Chondrocyte (in vitro differentiated cells): ENCODE measurements around the gene SLC7A14. TPM values are rescaled to one million over a fixed set of nuclear protein-coding genes. Genes with fewer than 3 reads are reported as not detected.

Source experiments
- DNase-seq: peaks from one replicate; pipeline ENCODE4 v3.0.0; 2021; ENCODE audit warnings: mixed read lengths, low spot score
- H3K27ac Mint-ChIP-seq: one replicate; pipeline ENCODE4 v1.8.0; 2021; ENCODE audit warnings: mild to moderate bottlenecking, moderate library complexity, mixed read lengths; ENCODE audit not compliant: unreplicated experiment
- H3K27me3 Mint-ChIP-seq: 2 replicates; pipeline ENCODE4 v1.8.0; 2021; ENCODE audit warnings: low read depth, mixed read lengths
- H3K36me3 Mint-ChIP-seq: 2 replicates; pipeline ENCODE4 v1.8.0; 2021; ENCODE audit warnings: low read depth, mixed read lengths
- H3K4me1 Mint-ChIP-seq: 2 replicates; pipeline ENCODE4 v1.8.0; 2021; ENCODE audit warnings: low read depth, mild to moderate bottlenecking, mixed read lengths
- H3K4me3 Mint-ChIP-seq: one replicate; pipeline ENCODE4 v1.8.0; 2021; ENCODE audit warnings: mild to moderate bottlenecking, moderate library complexity, mixed read lengths; ENCODE audit not compliant: unreplicated experiment
- H3K9me3 Mint-ChIP-seq: 2 replicates; pipeline ENCODE4 v1.8.0; 2021; ENCODE audit warnings: low read depth, mixed read lengths
- total RNA-seq: library from RNA; stranded (reverse); gene quantifications from 3 replicates; pipeline ENCODE4 v1.2.1, GENCODE V29; 2021
- TF ChIP-seq, protein P1 (sequence below): fragments of 200-600 bp; sonication (generic); IDR thresholded peaks from 2 replicates; pipeline ENCODE4 v1.5.0; 2021; ENCODE audit warnings: antibody characterized with exemption, mild to moderate bottlenecking, moderate library complexity

Gene SLC7A14
- total RNA-seq, 1 donor from 2014 or later, result 0.02 TPM

DNA sequence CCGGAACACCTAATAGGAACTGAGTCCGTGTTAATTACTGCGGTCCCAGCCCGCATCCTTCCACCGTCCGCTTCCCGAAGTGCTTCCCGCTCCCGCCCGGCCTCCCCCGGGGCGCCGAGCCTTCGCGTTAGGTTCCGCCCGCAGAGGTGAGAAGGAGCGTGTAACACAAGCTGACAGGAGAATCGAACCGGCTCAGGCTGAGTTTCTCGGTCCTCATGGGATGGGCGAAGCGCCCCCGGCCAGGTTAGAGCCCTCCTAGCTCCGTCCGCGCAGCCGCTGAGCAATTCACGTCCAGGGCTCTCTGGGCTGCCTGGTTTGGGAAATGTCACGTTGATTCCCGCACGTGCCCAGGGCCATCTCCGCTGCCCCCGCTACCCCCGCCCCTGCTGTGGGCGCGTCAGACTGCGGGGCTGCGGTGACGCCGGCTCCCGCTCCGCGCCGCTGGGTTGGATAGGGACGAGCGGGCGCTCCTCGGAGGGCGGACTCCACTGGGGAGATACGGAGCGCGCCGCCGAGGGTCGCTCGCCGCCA, 166.3 kb downstream of the SLC7A14 start:
- Mint-ChIP-seq H3K4me3 (peak overlapping the region; percentile 9), H3K27me3 (no peaks in the 10 kb centered on the region), H3K9me3 (no peaks in the 10 kb centered on the region), H3K27ac (no peak overlapping the region), H3K4me1 (peaks cover 4% of the 10 kb centered on the region), H3K36me3 (peaks cover 18% of the 10 kb centered on the region)
- DNase-seq, result no peak
- TF ChIP-seq, protein P1, sequence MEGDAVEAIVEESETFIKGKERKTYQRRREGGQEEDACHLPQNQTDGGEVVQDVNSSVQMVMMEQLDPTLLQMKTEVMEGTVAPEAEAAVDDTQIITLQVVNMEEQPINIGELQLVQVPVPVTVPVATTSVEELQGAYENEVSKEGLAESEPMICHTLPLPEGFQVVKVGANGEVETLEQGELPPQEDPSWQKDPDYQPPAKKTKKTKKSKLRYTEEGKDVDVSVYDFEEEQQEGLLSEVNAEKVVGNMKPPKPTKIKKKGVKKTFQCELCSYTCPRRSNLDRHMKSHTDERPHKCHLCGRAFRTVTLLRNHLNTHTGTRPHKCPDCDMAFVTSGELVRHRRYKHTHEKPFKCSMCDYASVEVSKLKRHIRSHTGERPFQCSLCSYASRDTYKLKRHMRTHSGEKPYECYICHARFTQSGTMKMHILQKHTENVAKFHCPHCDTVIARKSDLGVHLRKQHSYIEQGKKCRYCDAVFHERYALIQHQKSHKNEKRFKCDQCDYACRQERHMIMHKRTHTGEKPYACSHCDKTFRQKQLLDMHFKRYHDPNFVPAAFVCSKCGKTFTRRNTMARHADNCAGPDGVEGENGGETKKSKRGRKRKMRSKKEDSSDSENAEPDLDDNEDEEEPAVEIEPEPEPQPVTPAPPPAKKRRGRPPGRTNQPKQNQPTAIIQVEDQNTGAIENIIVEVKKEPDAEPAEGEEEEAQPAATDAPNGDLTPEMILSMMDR, result no peak

DNA sequence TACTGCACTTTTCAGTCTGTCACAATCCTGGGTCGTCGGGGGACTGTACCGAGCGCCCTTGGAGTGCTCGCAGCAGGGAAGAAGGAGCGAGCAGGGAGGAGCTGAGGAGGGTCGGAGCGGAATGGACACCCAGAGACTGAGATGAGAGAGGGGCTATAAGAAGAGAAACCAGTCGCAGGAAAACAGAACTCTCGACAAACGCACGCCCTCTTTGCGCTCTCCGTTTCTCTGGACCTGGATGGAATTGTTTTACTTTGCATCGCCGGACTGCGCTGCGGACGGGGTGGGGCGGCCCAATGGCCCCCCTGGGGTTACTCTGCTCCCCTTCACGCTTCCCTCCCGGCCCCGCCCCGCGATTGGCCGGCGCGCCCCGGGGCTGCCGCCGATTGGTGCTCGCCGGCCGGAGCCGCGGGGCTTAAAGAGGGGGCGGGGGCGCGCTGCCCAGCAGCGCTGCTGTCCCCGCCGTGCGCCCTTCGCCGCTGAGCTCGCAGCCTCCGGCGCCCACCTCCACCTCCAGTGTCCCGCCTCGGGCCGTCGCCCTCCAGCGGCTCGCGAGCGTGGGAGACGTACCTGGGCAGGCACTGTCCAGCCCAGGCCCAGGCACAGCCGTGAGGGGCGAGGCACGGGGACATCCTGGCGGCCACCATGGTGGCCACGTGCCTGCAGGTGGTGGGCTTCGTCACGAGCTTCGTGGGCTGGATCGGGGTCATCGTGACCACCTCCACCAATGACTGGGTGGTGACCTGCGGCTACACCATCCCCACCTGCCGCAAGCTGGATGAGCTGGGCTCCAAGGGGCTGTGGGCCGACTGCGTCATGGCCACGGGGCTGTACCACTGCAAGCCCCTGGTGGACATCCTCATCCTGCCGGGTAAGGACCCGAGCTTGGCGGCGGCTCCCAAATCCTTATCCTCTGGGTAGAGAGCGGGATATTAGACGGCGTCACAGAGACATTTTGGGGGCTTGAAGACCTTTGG, 167.2 kb downstream of the SLC7A14 start, which contains the start of gene CLDN11:
CLDN11 (plus strand) TSS at position 447 of the 977 bp plus-strand sequence; CDS start at position 646, 199 bp downstream.
- Mint-ChIP-seq H3K36me3 (peaks cover 13% of the 10 kb centered on the region), H3K9me3 (no peaks in the 10 kb centered on the region), H3K27ac (no peak within 1 kb of the TSS), H3K27me3 (no peaks in the 10 kb centered on the region), H3K4me3 (peak within 1 kb of the TSS; percentile 66), H3K4me1 (peaks cover 12% of the 10 kb centered on the region)
- DNase-seq, result no peak
- TF ChIP-seq, protein P1, result no peak

DNA sequence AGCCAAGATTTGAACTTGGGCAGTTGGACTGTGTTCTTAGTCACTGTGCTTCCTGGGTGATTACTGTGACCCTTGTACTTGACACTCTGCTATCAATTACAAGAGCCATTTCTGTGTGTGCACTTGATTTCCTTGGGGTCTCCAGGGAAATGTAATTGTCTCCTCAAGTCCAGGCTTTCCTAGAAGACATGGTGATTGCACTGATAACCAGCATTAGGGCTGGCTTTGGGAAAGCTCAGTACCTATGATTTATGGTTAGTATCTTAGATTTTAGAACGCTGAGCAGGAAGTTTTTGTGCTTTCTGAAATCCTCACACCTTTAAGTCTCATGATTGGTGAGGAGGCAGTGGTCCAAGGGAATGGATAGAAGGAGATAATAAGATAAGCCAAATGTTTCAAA, 168.8 kb downstream of the SLC7A14 start:
- Mint-ChIP-seq H3K4me3 (no peak overlapping the region), H3K36me3 (peaks cover 9% of the 10 kb centered on the region), H3K9me3 (no peaks in the 10 kb centered on the region), H3K27ac (no peak overlapping the region), H3K4me1 (peaks cover 12% of the 10 kb centered on the region), H3K27me3 (no peaks in the 10 kb centered on the region)
- DNase-seq, result no peak
- TF ChIP-seq, protein P1, result no peak

DNA sequence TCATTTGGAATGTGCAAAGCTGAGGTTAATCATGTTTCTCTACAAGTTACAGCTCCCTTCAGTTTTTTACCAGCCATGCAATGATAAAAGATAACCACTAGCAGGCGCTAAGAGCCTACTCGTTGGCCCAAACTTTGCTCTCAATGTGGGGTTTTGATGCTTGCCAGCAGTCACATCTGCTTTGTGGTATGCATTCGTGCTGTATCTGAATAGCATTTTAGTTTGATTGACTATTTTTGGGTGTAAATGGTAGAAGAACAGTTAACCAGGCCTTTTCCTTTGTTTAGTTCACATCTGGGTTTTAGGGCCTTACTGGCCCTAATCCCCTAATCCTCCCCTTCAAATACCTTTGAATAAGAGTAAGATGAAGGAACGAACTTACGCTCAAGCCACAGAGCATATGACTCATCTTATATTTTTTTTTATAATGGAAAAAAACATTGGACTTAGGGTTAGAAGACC, 171.6 kb downstream of the SLC7A14 start:
- H3K4me3 Mint-ChIP-seq, result no peak overlapping the region
- TF ChIP-seq, protein P1, result peak; percentile 97
- no peaks in the 10 kb centered on the region for H3K27me3 Mint-ChIP-seq
- no peak for DNase-seq
- H3K9me3 Mint-ChIP-seq, result no peaks in the 10 kb centered on the region
- peaks cover 5% of the 10 kb centered on the region for H3K36me3 Mint-ChIP-seq
- peaks cover 12% of the 10 kb centered on the region for H3K4me1 Mint-ChIP-seq
- H3K27ac Mint-ChIP-seq, result no peak overlapping the region

DNA sequence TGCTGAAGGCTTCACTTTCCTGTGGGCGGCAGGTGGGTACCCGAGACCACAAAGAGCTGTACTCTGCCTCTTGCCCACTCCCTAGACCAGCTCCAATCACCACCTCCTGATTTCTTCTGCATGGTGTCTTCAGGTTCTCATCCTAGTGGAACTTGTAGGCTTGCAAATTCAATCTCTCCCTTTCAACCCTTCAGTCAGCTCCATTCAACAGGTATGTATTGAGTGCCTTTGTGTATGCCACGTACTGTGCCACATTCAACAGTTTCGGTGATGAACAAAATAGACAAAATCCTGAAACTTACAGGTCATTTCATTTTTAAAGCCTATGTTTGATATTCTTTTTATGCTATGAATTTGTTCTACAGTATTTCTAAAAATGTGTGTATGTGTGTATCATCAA, 172.6 kb downstream of the SLC7A14 start:
- Mint-ChIP-seq H3K9me3 (no peaks in the 10 kb centered on the region), H3K4me1 (peaks cover 11% of the 10 kb centered on the region), H3K36me3 (peaks cover 2% of the 10 kb centered on the region), H3K27me3 (no peaks in the 10 kb centered on the region), H3K4me3 (no peak overlapping the region), H3K27ac (no peak overlapping the region)
- DNase-seq, result no peak
- TF ChIP-seq, protein P1, result no peak
